OCI-LY3 (cell line): ENCODE results near the gene HDGF.

ENCODE experiments used
- CTCF ChIP-seq: fragments of 200-600, 300-600 bp; sonication (generic); IDR thresholded peaks from 2 replicates; pipeline ENCODE4 v1.5.1; 2014; ENCODE audit warnings: antibody characterized with exemption, low read length, low read depth
- EZH2phosphoT487 ChIP-seq: fragments of 200-600 bp; shearing (Covaris generic); IDR thresholded peaks from 2 replicates; pipeline ENCODE4 v1.6.1; 2018; ENCODE audit warnings: antibody characterized with exemption, mixed run types, low read depth

GRCh38 chr1:156714830-156715229 lies 36.6 kb downstream of the HDGF start:
- TF ChIP-seq CTCF (no peak), EZH2phosphoT487 (no peak)
